H1 (cell line): ENCODE data around the gene CHCHD6. TPM values are rescaled to one million over a fixed set of nuclear protein-coding genes. Genes with fewer than 3 reads are reported as not detected.

ENCODE experiments used
- CTCF ChIA-PET: fragments of 300-600 bp; sonication (Branson Sonifier 250); formaldehyde crosslinking; loops from one replicate; lab custom pipeline; 2021; ENCODE audit not compliant: partially characterized antibody; lab: Charles Lee
- POLR2A ChIA-PET: fragments of 300-600 bp; sonication (Branson Sonifier 250); formaldehyde crosslinking; loops from one replicate; lab custom pipeline; 2021; ENCODE audit warnings: inconsistent platforms; ENCODE audit not compliant: partially characterized antibody; lab: Charles Lee
- DNase-seq, 2 experiments: peaks; one replicate each; pipeline versions ENCODE4 v3.0.0 to v3.0.0-alpha.2; 2010 to 2022; ENCODE audit warnings: low spot score in 2 of 2, low read depth in 1 of 2, mixed read lengths in 1 of 2
- FAIRE-seq: peaks from 2 replicates; lab custom pipeline; 2011; peaks lifted over from hg19 to GRCh38; lab: Jason Lieb, UNC
- H2AFZ ChIP-seq: 2 replicates; pipeline ENCODE4 v1.8.1; 2012; ENCODE audit warnings: low read length, inconsistent platforms
- H2AK5ac ChIP-seq: 2 replicates; pipeline ENCODE4 v1.6.1; 2013; ENCODE audit warnings: low read depth, low read length
- H2BK120ac ChIP-seq: replicated peaks from 2 replicates; pipeline ENCODE3; 2013; ENCODE audit warnings: low read depth, low read length, inconsistent platforms
- H2BK12ac ChIP-seq: 2 replicates; pipeline ENCODE4 v1.6.1; 2013; ENCODE audit warnings: low read depth, low read length
- H2BK15ac ChIP-seq: 2 replicates; pipeline ENCODE4 v1.6.1; 2013; ENCODE audit warnings: low read length
- H2BK20ac ChIP-seq: 2 replicates; pipeline ENCODE4 v1.6.1; 2013; ENCODE audit warnings: low read length
- H2BK5ac ChIP-seq: 2 replicates; pipeline ENCODE4 v1.6.1; 2013; ENCODE audit warnings: low read depth, low read length
- H3K14ac ChIP-seq: 2 replicates; pipeline ENCODE4 v1.6.1; 2013; ENCODE audit warnings: inconsistent platforms; ENCODE audit not compliant: insufficient read length
- H3K18ac ChIP-seq: 2 replicates; pipeline ENCODE4 v1.6.1; 2013; ENCODE audit warnings: low read length; ENCODE audit errors: extremely low read depth
- H3K23ac ChIP-seq: 2 replicates; pipeline ENCODE4 v1.6.1; 2013; ENCODE audit warnings: inconsistent platforms; ENCODE audit not compliant: insufficient read length
- H3K23me2 ChIP-seq: 2 replicates; pipeline ENCODE4 v1.6.1; 2013; ENCODE audit warnings: low read depth, low read length
- H3K27ac ChIP-seq: 2 replicates; pipeline ENCODE4 v1.6.1; 2011; ENCODE audit warnings: low read depth, low read length, inconsistent platforms
- H3K27me3 ChIP-seq, 4 experiments: replicated peaks in 1 of 4; 1 replicate in 1 of 4; 2 replicates in 3 of 4; pipeline versions ENCODE4 v1.6.1 to v1.8.1; 2011 to 2013; ENCODE audit warnings: low read length in 3 of 4, mild to moderate bottlenecking in 3 of 4, inconsistent platforms in 2 of 4, mixed read lengths in 2 of 4, moderate library complexity in 1 of 4; ENCODE audit not compliant: control insufficient read depth in 3 of 4, insufficient read depth in 3 of 4; ENCODE audit errors: extremely low read depth in 1 of 4
- H3K36me3 ChIP-seq, 4 experiments: 2 replicates each; pipeline versions ENCODE4 v1.6.1 to v1.8.1; 2011 to 2013; ENCODE audit warnings: mild to moderate bottlenecking in 4 of 4, low read length in 3 of 4, moderate library complexity in 2 of 4, control low read depth in 1 of 4, inconsistent platforms in 1 of 4; ENCODE audit not compliant: insufficient read depth in 4 of 4, control insufficient read depth in 2 of 4
- H3K4ac ChIP-seq: replicated peaks from 2 replicates; pipeline ENCODE3; 2013; ENCODE audit warnings: low read length, low read depth, mixed read lengths, inconsistent platforms; ENCODE audit not compliant: insufficient read length
- H3K4me1 ChIP-seq, 4 experiments: replicated peaks in 1 of 4; 1 replicate in 1 of 4; 2 replicates in 3 of 4; pipeline versions ENCODE4 v1.6.1 to v1.8.1; 2011 to 2013; ENCODE audit warnings: low read length in 3 of 4, inconsistent platforms in 2 of 4, mixed read lengths in 1 of 4; ENCODE audit not compliant: insufficient read depth in 4 of 4, control insufficient read depth in 3 of 4
- H3K4me2 ChIP-seq, 2 experiments: 2 replicates each; pipeline versions ENCODE4 v1.6.1 to v1.8.1; 2011 to 2013; ENCODE audit warnings: low read depth in 2 of 2, low read length in 2 of 2, control low read depth in 1 of 2, inconsistent platforms in 1 of 2, mild to moderate bottlenecking in 1 of 2; ENCODE audit not compliant: insufficient read depth in 1 of 2
- H3K4me3 ChIP-seq, 4 experiments: fragments of 200-600, 300-600 bp in 1 of 4; sonication (generic), shearing (Covaris generic), sonication (Bioruptor Twin) in 1 of 4; 2 replicates each; pipeline versions ENCODE4 v1.5.1 to v1.8.1; 2011 to 2016; ENCODE audit warnings: low read length in 4 of 4, low read depth in 3 of 4, control low read depth in 2 of 4, inconsistent platforms in 2 of 4, mild to moderate bottlenecking in 2 of 4, mixed read lengths in 1 of 4, moderate library complexity in 1 of 4; ENCODE audit not compliant: insufficient read depth in 2 of 4; ENCODE audit errors: extremely low read depth in 1 of 4
- H3K56ac ChIP-seq: replicated peaks from 2 replicates; pipeline ENCODE3; 2013; ENCODE audit warnings: low read depth, mild to moderate bottlenecking, mixed read lengths, low read length, inconsistent platforms; ENCODE audit not compliant: insufficient read length
- H3K79me1 ChIP-seq: 2 replicates; pipeline ENCODE4 v1.6.1; 2013; ENCODE audit warnings: low read depth, low read length, control low read depth
- H3K79me2 ChIP-seq, 2 experiments: 2 replicates each; pipeline versions ENCODE4 v1.6.1 to v1.8.1; 2012 to 2013; ENCODE audit warnings: low read length in 2 of 2, mild to moderate bottlenecking in 2 of 2, inconsistent platforms in 1 of 2; ENCODE audit not compliant: insufficient read depth in 2 of 2, control insufficient read depth in 1 of 2
- H3K9ac ChIP-seq, 4 experiments: replicated peaks in 1 of 4; 1 replicate in 1 of 4; 2 replicates in 3 of 4; pipeline versions ENCODE4 v1.6.1 to v1.8.1; 2011 to 2013; ENCODE audit warnings: low read depth in 3 of 4, low read length in 3 of 4, control low read depth in 2 of 4, mild to moderate bottlenecking in 2 of 4, moderate library complexity in 2 of 4, inconsistent platforms in 1 of 4; ENCODE audit errors: extremely low read depth in 1 of 4
- H3K9me3 ChIP-seq, 2 experiments: 2 replicates each; pipeline versions ENCODE4 v1.6.1 to v1.8.1; 2012 to 2013; ENCODE audit warnings: mild to moderate bottlenecking in 2 of 2, moderate library complexity in 2 of 2, control low read depth in 1 of 2, inconsistent platforms in 1 of 2, low read depth in 1 of 2, low read length in 1 of 2, mixed read lengths in 1 of 2; ENCODE audit not compliant: insufficient read depth in 2 of 2
- H4K20me1 ChIP-seq, 2 experiments: replicated peaks in 1 of 2; 2 replicates each; pipeline versions ENCODE3 to v1.8.1; 2011 to 2013; ENCODE audit warnings: inconsistent platforms in 2 of 2, low read length in 2 of 2, mild to moderate bottlenecking in 1 of 2; ENCODE audit not compliant: insufficient read depth in 2 of 2, control insufficient read depth in 1 of 2
- H4K5ac ChIP-seq: 2 replicates; pipeline ENCODE4 v1.6.1; 2013; ENCODE audit warnings: low read length, low read depth, mixed read lengths, inconsistent platforms; ENCODE audit not compliant: insufficient read length
- H4K8ac ChIP-seq: 2 replicates; pipeline ENCODE4 v1.8.0; 2013; ENCODE audit warnings: mild to moderate bottlenecking, moderate library complexity, low read length, inconsistent platforms; ENCODE audit not compliant: insufficient read depth; ENCODE audit errors: extremely low read depth
- H4K91ac ChIP-seq: replicated peaks from 2 replicates; pipeline ENCODE3; 2013; ENCODE audit warnings: low read length, mixed read lengths, inconsistent platforms; ENCODE audit not compliant: insufficient read length
- BCL11A ChIP-seq, 2 experiments: IDR thresholded peaks; one replicate each; pipeline ENCODE4 v1.6.1; 2011; ENCODE audit warnings: low read depth in 2 of 2, low read length in 2 of 2, mild to moderate bottlenecking in 2 of 2
- CHD2 ChIP-seq: IDR thresholded peaks from 2 replicates; pipeline ENCODE4 v1.6.1; 2012; ENCODE audit warnings: low read length, improper control_type of control experiment
- GABPA ChIP-seq: IDR thresholded peaks from 2 replicates; pipeline ENCODE4 v1.6.1; 2011; ENCODE audit warnings: mild to moderate bottlenecking, low read length, moderate library complexity, borderline replicate concordance; ENCODE audit not compliant: insufficient read depth
- KDM4A ChIP-seq: IDR thresholded peaks from one replicate; pipeline ENCODE4 v1.7.1; 2012; ENCODE audit warnings: low read depth, mild to moderate bottlenecking, moderate library complexity, low read length, inconsistent platforms; ENCODE audit not compliant: severe bottlenecking
- POLR2A ChIP-seq, 2 experiments: IDR thresholded peaks; 1 replicate in 1 of 2; 2 replicates in 1 of 2; pipeline ENCODE4 v1.6.1; 2011; ENCODE audit warnings: low read depth in 2 of 2, low read length in 2 of 2, mild to moderate bottlenecking in 2 of 2; ENCODE audit errors: control extremely low read depth in 1 of 2
- SRF ChIP-seq: IDR thresholded peaks from 2 replicates; pipeline ENCODE4 v1.6.1; 2011; ENCODE audit warnings: mild to moderate bottlenecking, low read depth, low read length, moderate library complexity
- TAF1 ChIP-seq: IDR thresholded peaks from 2 replicates; pipeline ENCODE4 v1.6.1; 2011; ENCODE audit warnings: mild to moderate bottlenecking, low read depth, low read length
- WGBS, 2 experiments: shearing (Covaris generic) in 1 of 2; methylation state at CpG; one replicate each; pipeline versions ENCODE4 v1.1.6 to v1.1.7; 2013 to 2015; ENCODE audit warnings: low lambda C conversion rate in 2 of 2, mixed read lengths in 2 of 2, inconsistent platforms in 1 of 2, low coverage in 1 of 2, missing lambda C conversion rate in 1 of 2; ENCODE audit not compliant: insufficient replicate concordance in 2 of 2, insufficient coverage in 1 of 2, insufficient read length in 1 of 2; ENCODE audit errors: extremely low coverage in 1 of 2, missing lambda C conversion rate in 1 of 2; 5-methylcytosine and 5-hydroxymethylcytosine counted together
- polyA plus RNA-seq, 7 experiments: library from polyadenylated mRNA; depleted of rRNA in 3 of 7; stranded (reverse) in 5 of 7; unstranded in 2 of 7; fragments of >200 nt in 5 of 7; fragments of 200-250 nt in 2 of 7; gene quantifications; 1 replicate in 5 of 7; 2 replicates in 1 of 7; 4 replicates in 1 of 7; pipeline versions ENCODE4 v1.2.1 to v1.2.3, GENCODE V29; 2011 to 2013; ENCODE audit warnings: missing spikeins in 2 of 7, mixed read lengths in 2 of 7
- total RNA-seq: library from RNA; stranded (reverse); fragmentation: NEBNext Ultra II Directional; extraction: Animal tissue kit (Norgen Biotek cat#: 25700); gene quantifications from 2 replicates; pipeline ENCODE4 v1.2.1, GENCODE V29; 2021

CHCHD6 gene
- total and polyA plus RNA-seq, 2 of the 8 experiments (the other 6 are each of a cell fraction or from before 2014, with no cell fraction given): 32.4 to 37.6 TPM

- Histone ChIP-seq H3K4me3 (no peak overlapping the region), H4K8ac (no peak overlapping the region), H4K91ac (no peak overlapping the region), H2BK12ac (no peak overlapping the region), H2AFZ (no peak overlapping the region), H3K27ac (no peak overlapping the region; the same call in 1 of the 2 replicates), H3K36me3 (no peaks in the 10 kb centered on the region), H3K23me2 (no peaks in the 10 kb centered on the region), H4K20me1 (no peaks in the 10 kb centered on the region), H3K56ac (no peak overlapping the region), H3K4me1 (peaks cover 0 to 2% (median 0%) of the 10 kb centered on the region in 4 experiments; a peak in 2 of 7 replicates), H2BK15ac (no peak overlapping the region), H3K27me3 (peaks cover 0 to 26% (median 10%) of the 10 kb centered on the region in 4 experiments; a peak in 6 of 7 replicates), H3K9ac (no peak overlapping the region), H2BK5ac (no peak overlapping the region), H3K79me1 (no peaks in the 10 kb centered on the region), H2AK5ac (no peak overlapping the region), H3K23ac (no peak overlapping the region), H3K18ac (no peak overlapping the region), H3K4ac (no peak overlapping the region), H4K5ac (no peak overlapping the region), H2BK20ac (no peak overlapping the region), H3K79me2 (no peaks in the 10 kb centered on the region), H3K14ac (no peak overlapping the region), H3K9me3 (peaks cover 0 to 2% of the 10 kb centered on the region in 2 experiments; a peak in 1 of 4 replicates), H3K4me2 (no peak overlapping the region), H2BK120ac (no peak overlapping the region)
- WGBS, 2 experiments: 94% methylated on average over 8 of the region's 8 CpGs; no CpG with 5 or more reads in 1 of the 2 experiments
- DNase-seq (no peak), FAIRE-seq (no peak)
- ChIA-PET POLR2A (no interaction called here), CTCF (no interaction called here)
- TF ChIP-seq POLR2A (IDR thresholded peaks at IDR 0.05; ENCODE audit: control extremely low read depth in 1 of 2, low read depth in 2 of 2, low read length in 2 of 2): no peak
- TF ChIP-seq CHD2: no peak
- TF ChIP-seq BCL11A (IDR thresholded peaks at IDR 0.05; ENCODE audit: low read depth in 2 of 2, low read length in 2 of 2): no peak
- no peak for TF ChIP-seq KDM4A
- TF ChIP-seq SRF: no peak
- TF ChIP-seq TAF1: no peak
- no peak for TF ChIP-seq GABPA
These were observed 47.5 kb upstream of the CHCHD6 start for GRCh38 chr3:126656371-126657134.
